Caco-2 (cell line): ENCODE measurements around the gene TTC28. TPM values are rescaled to one million over a fixed set of nuclear protein-coding genes. Genes with fewer than 3 reads are reported as not detected.

ENCODE experiments used
- BruUV-seq: library from RNA; stranded (reverse); fragments of 400-500 nt; replicated peaks from 2 replicates; lab custom pipeline; 2021; lab: Mats Ljungman, UMichigan
- CTCF ChIA-PET: fragments of 300-600 bp; sonication (Branson Sonifier 250); formaldehyde crosslinking; loops from one replicate; lab custom pipeline; 2022; ENCODE audit warnings: antibody characterized with exemption; lab: Charles Lee
- POLR2A ChIA-PET: fragments of 300-600 bp; sonication (Branson Sonifier 250); formaldehyde crosslinking; loops from one replicate; lab custom pipeline; 2022; ENCODE audit warnings: antibody characterized with exemption; lab: Charles Lee
- DNase-seq, 2 experiments: peaks; one replicate each; pipeline versions ENCODE4 v3.0.0 to v3.0.0-alpha.2; 2020 to 2022
- H3K27me3 ChIP-seq: replicated peaks from 2 replicates; pipeline ENCODE4 v1.6.0; 2011; ENCODE audit warnings: low read length; ENCODE audit not compliant: control insufficient read depth, insufficient read depth
- H3K36me3 ChIP-seq: 2 replicates; pipeline ENCODE4 v1.5.1; 2011; ENCODE audit warnings: low read length; ENCODE audit not compliant: control insufficient read depth, insufficient read depth
- H3K4me1 ChIP-seq: fragments of 250-450 bp; sonication (Bioruptor Pico); 2 replicates; pipeline ENCODE4 v1.5.1; 2020; ENCODE audit warnings: mild to moderate bottlenecking
- H3K4me3 ChIP-seq: 2 replicates; pipeline ENCODE4 v1.5.1; 2011; ENCODE audit warnings: low read depth, mild to moderate bottlenecking, control low read depth, low read length
- H3K9me3 ChIP-seq: fragments of 250-450 bp; sonication (Bioruptor Pico); 2 replicates; pipeline ENCODE4 v1.5.1; 2020; ENCODE audit warnings: mild to moderate bottlenecking, moderate library complexity
- H3K27ac Mint-ChIP-seq: one replicate; pipeline ENCODE4 v1.8.0; 2022; ENCODE audit warnings: mixed read lengths; ENCODE audit not compliant: unreplicated experiment
- H3K27me3 Mint-ChIP-seq: one replicate; pipeline ENCODE4 v1.8.0; 2022; ENCODE audit warnings: mixed read lengths; ENCODE audit not compliant: insufficient read depth, unreplicated experiment
- H3K36me3 Mint-ChIP-seq: one replicate; pipeline ENCODE4 v1.8.0; 2022; ENCODE audit warnings: mild to moderate bottlenecking, mixed read lengths; ENCODE audit not compliant: insufficient read depth, unreplicated experiment
- H3K4me1 Mint-ChIP-seq: one replicate; pipeline ENCODE4 v1.8.0; 2022; ENCODE audit warnings: low read depth, mixed read lengths; ENCODE audit not compliant: unreplicated experiment
- H3K4me3 Mint-ChIP-seq: one replicate; pipeline ENCODE4 v1.8.0; 2022; ENCODE audit warnings: mild to moderate bottlenecking, moderate library complexity, mixed read lengths; ENCODE audit not compliant: unreplicated experiment
- H3K9me3 Mint-ChIP-seq: one replicate; pipeline ENCODE4 v1.8.0; 2022; ENCODE audit warnings: mixed read lengths; ENCODE audit not compliant: unreplicated experiment
- intact Hi-C: fragments of 100-400 bp; cut with micrococcal nuclease; formaldehyde crosslinking; loops from one replicate; pipeline ENCODE4 v1.10.0; 2022; ENCODE audit not compliant: unreplicated experiment
- total RNA-seq: library from RNA; stranded (reverse); gene quantifications from 2 replicates; pipeline ENCODE4 v1.2.3, GENCODE V29; 2022
- TF ChIP-seq, protein P1 (sequence below), 2 experiments: fragments of 200-600 bp in 1 of 2; IDR thresholded peaks; 1 replicate in 1 of 2; 2 replicates in 1 of 2; pipeline versions ENCODE4 v1.5.1 to v1.8.0; 2011 to 2022; ENCODE audit warnings: antibody characterized with exemption in 1 of 2, control low read depth in 1 of 2, inconsistent platforms in 1 of 2, low read depth in 1 of 2, low read length in 1 of 2, mild to moderate bottlenecking in 1 of 2, moderate library complexity in 1 of 2; ENCODE audit not compliant: insufficient read depth in 1 of 2, severe bottlenecking in 1 of 2, unreplicated experiment in 1 of 2

Gene TTC28
- total RNA-seq, 1 experiment from 2014 or later, result 12.0 TPM

DNA sequence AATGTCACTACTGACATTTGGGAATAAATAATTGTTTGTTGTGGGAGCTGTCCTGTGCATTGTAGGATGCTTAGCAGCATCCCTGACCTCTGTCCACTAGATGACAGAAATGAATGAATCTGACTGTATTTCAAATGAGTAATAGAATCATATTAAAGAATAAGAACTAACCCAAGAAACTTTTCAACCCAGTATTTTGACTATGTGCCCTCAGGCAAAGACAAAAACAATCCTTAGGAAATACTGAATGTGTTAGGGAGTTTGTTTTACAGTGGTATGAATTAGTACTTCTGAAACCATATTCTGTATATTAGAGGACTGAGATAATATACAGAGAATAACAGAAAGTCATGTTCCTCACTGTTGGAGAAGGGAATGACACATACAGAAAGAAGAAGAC, 439.7 kb downstream of the TTC28 start:
- Histone ChIP-seq H3K9me3 (no peaks in the 10 kb centered on the region), H3K36me3 (no peaks in the 10 kb centered on the region), H3K27me3 (no peaks in the 10 kb centered on the region), H3K4me3 (no peak overlapping the region), H3K4me1 (no peaks in the 10 kb centered on the region)
- BruUV-seq, result no TSS peak
- ChIA-PET POLR2A (no interaction called here), CTCF (no interaction called here)
- TF ChIP-seq, protein P1, sequence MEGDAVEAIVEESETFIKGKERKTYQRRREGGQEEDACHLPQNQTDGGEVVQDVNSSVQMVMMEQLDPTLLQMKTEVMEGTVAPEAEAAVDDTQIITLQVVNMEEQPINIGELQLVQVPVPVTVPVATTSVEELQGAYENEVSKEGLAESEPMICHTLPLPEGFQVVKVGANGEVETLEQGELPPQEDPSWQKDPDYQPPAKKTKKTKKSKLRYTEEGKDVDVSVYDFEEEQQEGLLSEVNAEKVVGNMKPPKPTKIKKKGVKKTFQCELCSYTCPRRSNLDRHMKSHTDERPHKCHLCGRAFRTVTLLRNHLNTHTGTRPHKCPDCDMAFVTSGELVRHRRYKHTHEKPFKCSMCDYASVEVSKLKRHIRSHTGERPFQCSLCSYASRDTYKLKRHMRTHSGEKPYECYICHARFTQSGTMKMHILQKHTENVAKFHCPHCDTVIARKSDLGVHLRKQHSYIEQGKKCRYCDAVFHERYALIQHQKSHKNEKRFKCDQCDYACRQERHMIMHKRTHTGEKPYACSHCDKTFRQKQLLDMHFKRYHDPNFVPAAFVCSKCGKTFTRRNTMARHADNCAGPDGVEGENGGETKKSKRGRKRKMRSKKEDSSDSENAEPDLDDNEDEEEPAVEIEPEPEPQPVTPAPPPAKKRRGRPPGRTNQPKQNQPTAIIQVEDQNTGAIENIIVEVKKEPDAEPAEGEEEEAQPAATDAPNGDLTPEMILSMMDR (IDR thresholded peaks at IDR 0.05; ENCODE audit: insufficient read depth in 1 of 2, low read depth in 1 of 2, low read length in 1 of 2, severe bottlenecking in 1 of 2, unreplicated experiment in 1 of 2), result no peak
- intact Hi-C loops, result no loop called here
- DNase-seq, result no peak
- no peaks in the 10 kb centered on the region for H3K36me3 Mint-ChIP-seq
- H3K9me3 Mint-ChIP-seq, result no peaks in the 10 kb centered on the region
- no peak overlapping the region for H3K27ac Mint-ChIP-seq
- peaks cover 7% of the 10 kb centered on the region for H3K27me3 Mint-ChIP-seq
- H3K4me3 Mint-ChIP-seq, result no peak overlapping the region
- H3K4me1 Mint-ChIP-seq, result peaks cover 10% of the 10 kb centered on the region

DNA sequence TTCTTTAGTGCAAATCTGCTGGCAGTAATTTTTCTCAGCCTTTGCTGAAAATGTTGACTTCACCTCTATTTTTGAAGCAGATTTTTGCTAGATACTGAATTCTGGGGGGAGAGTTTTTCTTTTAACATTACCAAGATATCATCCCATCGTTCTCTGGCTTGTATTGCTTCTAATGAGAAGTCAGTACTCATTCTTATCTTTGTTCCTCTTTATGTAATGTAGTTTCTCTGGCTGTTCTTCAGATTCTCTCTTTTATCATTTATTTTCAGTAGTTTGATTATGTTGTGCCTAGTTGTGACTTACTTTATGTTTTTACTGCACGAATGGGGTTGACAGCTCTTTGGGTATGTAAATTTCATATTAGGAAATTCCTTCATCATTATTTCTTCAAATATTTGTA, 441.9 kb downstream of the TTC28 start:
- H3K4me3 Mint-ChIP-seq, result no peak overlapping the region
- Histone ChIP-seq H3K4me3 (no peak overlapping the region), H3K36me3 (no peaks in the 10 kb centered on the region), H3K9me3 (no peaks in the 10 kb centered on the region), H3K27me3 (no peaks in the 10 kb centered on the region), H3K4me1 (no peaks in the 10 kb centered on the region)
- POLR2A ChIA-PET, result no interaction called here
- BruUV-seq, result no TSS peak
- CTCF ChIA-PET, result no interaction called here
- TF ChIP-seq, protein P1 (IDR thresholded peaks at IDR 0.05; ENCODE audit: insufficient read depth in 1 of 2, low read depth in 1 of 2, low read length in 1 of 2, severe bottlenecking in 1 of 2, unreplicated experiment in 1 of 2), result no peak
- no peak for DNase-seq
- H3K36me3 Mint-ChIP-seq, result no peaks in the 10 kb centered on the region
- H3K4me1 Mint-ChIP-seq, result peaks cover 6% of the 10 kb centered on the region
- intact Hi-C loops, result no loop called here
- no peaks in the 10 kb centered on the region for H3K9me3 Mint-ChIP-seq
- H3K27ac Mint-ChIP-seq, result no peak overlapping the region
- peaks cover 7% of the 10 kb centered on the region for H3K27me3 Mint-ChIP-seq

DNA sequence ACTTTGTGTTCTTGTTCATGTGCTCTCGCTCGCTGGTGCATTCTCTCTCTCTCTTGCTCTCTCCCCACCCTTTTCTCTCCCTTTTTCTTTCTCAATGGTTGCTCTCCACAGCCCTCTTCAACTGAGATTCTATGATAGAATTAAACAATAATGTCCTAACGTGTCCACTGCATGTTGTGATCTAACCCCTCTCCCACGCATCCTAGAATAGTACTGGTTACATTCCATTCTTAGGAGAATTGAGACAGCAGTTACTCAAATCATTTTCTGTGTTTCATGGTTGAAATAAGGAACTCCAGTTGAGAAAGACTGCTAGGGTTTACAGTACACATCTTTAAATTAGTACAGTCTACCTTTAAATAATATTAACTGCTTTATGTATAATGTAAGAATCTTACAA, 442.5 kb downstream of the TTC28 start:
- H3K27me3 Mint-ChIP-seq, result peaks cover 7% of the 10 kb centered on the region
- intact Hi-C loops, result no loop called here
- Histone ChIP-seq H3K27me3 (no peaks in the 10 kb centered on the region), H3K9me3 (no peaks in the 10 kb centered on the region), H3K4me1 (no peaks in the 10 kb centered on the region), H3K4me3 (no peak overlapping the region), H3K36me3 (no peaks in the 10 kb centered on the region)
- H3K4me3 Mint-ChIP-seq, result no peak overlapping the region
- ChIA-PET POLR2A (no interaction called here), CTCF (no interaction called here)
- no peaks in the 10 kb centered on the region for H3K9me3 Mint-ChIP-seq
- peaks cover 6% of the 10 kb centered on the region for H3K4me1 Mint-ChIP-seq
- DNase-seq, result no peak
- no peaks in the 10 kb centered on the region for H3K36me3 Mint-ChIP-seq
- TF ChIP-seq, protein P1 (IDR thresholded peaks at IDR 0.05; ENCODE audit: insufficient read depth in 1 of 2, low read depth in 1 of 2, low read length in 1 of 2, severe bottlenecking in 1 of 2, unreplicated experiment in 1 of 2), result no peak
- H3K27ac Mint-ChIP-seq, result no peak overlapping the region
- BruUV-seq, result no TSS peak
